ENCODE results near the gene TMA7B.

The TMA7B gene
- total RNA-seq: 10.4 to 10.5 reads per million in 2 donors

DNA sequence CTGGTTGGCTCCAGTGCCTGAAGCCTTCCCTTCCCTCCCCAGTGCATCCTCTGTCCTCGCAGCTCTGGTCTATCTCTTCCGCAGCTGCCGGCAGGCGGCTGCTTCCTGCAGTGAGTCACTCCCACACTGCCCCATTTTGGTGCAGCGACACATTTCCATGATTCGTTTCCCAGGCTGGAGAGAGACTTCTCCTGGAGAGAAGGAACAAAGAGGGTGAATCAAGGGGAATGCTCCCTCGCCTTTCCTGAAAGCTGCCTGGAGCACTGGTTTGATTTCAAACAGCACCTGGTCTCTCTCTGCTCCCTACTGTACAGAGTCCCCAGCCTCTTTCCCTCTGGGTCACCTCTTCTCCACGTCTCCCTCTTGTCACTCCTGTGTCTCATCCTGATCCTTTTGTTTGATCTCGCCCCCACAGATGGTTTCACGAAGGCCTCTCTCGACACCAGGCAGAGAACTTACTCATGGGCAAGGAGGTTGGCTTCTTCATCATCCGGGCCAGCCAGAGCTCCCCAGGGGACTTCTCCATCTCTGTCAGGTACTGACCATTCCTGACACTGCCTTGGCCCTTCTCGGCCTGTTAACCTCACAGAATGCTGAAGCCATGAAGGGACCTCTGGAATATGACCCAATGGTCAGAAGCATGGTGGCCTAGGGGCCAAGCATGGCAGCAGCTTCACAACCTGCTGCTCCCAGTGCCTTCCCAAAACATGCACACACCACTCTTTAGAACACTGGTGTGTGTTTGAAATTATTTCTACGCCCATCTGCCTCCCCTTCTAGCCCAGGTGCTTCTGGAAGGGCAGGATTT lies at the start of gene TMA7B:
TSS of gene TMA7B (plus strand) at position 758 of the 808 bp plus-strand sequence. CDS start 3,978 bp downstream, outside the sequence.
- DNase-seq: no peak

DNA sequence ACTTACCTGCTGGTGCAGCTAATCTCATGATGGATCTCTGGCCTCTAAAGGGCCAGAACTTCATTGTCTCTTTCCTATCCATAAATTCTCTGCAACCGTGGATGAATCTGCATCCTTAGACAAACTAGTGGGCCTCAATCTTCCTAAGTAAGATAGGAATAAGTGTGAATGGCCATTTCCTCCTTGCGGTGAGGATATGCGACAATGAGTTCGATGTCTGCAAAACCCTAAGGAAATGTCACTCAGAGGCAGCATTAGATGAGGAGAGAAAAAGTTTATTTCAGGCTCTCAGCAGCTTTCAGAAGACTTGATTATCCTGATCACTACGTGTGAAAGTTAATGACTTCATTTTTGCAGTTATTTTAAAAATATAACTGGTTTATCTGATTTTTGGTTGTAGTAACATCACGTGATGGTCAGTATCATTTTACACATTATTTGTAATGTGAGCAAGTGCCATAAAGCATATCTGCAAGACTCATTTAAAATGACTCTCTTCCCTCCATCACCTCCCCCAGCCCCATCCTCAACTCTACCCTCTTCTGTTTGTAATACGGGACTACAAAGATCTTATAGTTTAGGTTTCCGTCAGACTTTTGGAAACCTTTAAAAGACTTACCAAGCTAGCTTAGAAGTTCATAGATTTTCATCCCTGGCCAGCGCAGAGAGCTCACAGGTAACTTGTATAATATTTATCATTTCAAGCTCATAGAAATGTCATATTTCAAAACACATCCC lies 49.2 kb upstream of the TMA7B start:
- no peak for DNase-seq

DNA sequence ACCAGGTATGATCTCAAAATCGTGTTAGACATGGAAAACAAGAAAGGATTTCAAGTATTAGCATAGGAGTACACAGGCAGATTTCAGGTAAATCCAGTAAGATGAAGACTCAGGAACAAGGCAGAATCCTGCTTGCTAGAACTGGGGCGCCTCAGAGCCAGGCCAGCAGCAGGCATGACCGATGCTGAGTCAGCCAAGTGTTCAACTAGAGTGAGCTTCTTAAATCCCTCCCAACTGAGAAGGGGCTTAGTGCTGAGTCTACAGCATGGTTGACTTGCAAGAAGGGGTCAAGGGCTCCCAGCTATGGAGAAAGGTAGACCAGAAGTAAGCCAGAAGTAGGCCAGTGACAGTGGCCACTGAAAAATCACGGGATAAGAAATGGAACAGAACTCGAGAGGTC lies 46.9 kb upstream of the TMA7B start:
- no peak for DNase-seq

DNA sequence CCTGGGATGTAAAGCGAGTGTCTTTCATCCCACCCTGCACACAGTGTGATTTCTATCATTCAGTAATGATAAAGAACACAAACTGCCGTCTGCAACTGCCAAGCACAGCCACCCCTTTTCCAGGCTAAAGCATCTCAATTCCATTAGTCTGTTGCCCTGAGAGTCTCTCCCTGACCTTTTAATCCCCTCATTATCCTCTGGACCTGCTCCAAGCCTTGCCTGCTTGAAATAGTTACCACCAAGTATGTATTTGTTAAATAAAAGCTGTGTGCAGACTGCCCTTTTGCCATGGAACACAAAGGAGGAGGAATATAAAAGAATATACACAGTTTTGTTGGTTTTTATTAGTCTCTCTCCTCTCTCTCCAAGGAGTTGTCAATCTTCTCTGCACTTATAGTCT lies 46.3 kb upstream of the TMA7B start:
- DNase-seq: no peak

DNA sequence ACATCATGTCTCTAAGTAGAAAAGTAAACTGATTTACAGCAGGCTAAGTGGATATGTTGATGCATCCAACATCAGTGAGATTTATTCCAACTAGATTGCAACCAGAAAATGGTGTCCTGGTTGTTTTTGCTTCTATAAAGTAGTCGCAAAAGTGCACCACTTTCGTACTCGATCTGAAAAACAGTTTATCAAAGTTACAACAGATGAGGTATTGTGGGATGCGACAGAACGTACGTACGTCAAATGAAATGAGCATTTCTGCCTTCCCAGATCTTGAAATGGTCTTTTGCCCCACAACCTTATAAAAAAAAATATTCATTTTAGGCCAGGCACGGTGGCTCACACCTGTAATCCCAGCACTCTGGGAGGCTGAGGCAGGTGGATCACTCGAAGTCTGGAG lies 45.6 kb upstream of the TMA7B start:
- no peak for DNase-seq

DNA sequence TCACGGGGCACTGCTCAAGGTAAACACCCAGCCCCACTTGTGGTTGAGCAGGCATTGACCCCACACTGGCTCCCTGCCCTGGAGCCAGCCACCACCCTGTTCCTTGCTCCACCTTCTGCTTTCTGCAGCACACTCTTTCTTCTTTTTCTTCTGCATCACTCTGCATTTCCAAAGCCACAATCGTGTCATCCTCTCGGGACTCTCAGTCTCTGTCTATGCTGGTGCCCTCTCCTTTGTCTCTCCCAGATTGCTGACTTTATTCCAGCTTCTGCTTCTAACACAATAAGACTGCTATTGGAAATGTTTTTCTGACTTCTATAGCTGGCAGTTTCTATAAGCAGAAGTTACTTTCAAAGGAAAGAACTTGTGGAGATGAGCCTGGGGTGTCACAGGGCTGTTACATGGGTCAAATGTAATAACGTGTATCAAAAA lies 44.9 kb upstream of the TMA7B start:
- DNase-seq: no peak

DNA sequence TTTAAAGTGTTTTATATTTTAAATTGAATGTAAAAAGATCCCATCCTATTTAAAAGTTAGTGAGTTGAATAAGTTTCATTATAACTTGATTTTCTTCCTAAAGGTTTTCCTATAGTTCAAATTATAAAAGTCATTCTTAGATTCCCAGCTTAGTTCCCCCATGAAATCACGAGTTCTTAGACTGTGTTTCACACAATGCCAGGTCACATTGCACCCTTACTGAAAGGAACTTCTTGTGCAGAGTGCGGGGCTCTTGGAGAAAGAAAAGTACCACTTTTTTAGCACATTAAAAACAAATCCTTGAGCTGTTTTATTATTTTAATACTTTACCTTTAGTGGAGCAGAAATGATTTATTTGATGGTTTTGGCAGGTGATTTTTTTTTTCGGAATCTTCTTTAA lies 43.7 kb upstream of the TMA7B start:
- no peak for DNase-seq

DNA sequence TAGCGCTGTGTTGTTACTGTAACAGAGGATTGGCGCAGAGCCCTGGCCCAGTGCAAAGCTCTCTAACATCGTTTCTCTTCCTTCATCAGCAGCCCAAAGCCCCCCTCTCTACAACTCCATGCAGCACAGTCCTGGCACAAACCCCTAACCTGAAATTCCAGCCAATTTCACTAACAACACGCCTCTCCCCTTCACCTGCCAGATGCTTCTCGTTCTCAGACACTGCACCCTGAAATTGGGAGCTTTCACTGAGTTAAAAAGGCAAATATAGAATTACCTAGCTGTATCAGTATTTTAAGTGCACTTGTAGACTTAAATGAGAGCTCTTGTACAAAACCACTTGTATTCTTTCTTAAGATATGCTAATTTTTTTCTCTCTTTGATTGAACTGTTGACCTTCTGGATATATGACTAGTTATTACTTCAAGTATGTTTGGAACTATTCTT lies 43.0 kb upstream of the TMA7B start:
- DNase-seq: no peak

DNA sequence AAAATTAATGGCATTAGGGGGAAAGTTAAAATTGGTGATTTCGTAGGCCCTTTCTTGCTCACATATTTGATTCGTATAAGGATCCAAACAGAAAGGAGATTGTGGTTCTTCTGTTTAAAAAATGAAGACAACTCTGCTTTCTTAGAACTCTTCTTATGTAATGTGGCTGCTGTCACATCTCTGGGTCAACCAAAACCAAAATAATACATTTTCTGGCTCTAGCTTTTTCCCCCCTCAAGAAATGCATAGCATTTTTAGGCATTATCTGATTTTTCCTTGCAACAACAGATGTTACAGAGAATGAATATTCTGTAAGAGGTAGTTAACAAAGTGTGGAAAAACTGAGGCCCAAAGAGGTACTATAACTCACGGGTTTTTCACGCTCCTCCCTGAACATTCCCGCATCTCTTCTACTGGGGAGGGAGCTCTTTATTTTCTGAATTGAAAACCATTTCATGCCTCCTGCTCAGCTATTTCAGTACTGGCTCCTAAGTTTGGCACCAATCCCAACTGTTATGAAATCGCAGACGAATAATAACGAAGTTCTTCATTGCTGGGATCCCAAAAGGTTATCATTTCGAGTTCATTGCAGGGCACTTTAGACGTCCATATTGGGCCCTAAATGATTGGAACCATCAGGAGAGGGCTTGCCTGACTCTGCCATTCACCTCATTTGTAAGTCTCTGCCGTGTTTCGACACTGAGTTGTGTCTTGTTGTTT lies 42.3 kb upstream of the TMA7B start:
- no peak for DNase-seq

DNA sequence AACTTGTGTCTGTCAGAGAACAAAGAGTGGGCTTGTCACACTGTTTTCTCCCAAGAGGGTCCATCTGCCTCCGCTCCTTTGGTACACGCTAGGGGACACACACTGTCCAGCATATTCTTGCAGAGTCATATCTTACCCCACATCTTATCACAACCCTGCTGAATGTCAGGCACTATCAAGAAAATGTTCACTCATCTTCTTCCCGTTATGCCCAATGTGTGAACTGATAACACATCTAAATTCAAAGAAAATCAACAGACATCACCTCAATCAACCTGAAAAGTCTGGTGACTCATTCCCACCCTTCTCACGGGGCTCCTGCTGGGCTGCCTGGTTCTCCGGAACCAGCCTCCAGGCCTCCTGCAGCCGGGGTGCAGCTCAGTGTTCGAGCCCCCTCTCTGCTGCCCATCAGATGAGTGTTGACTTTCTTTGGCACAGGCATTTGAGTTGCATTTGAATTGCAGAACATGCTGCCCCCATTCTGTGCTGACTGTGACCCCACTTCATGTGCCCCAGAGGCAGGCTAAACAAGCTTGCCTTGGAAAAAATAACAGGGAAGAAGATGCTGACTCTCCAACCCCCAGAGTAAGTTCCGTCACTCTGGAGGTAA lies 40.0 kb upstream of the TMA7B start:
- DNase-seq: no peak

DNA sequence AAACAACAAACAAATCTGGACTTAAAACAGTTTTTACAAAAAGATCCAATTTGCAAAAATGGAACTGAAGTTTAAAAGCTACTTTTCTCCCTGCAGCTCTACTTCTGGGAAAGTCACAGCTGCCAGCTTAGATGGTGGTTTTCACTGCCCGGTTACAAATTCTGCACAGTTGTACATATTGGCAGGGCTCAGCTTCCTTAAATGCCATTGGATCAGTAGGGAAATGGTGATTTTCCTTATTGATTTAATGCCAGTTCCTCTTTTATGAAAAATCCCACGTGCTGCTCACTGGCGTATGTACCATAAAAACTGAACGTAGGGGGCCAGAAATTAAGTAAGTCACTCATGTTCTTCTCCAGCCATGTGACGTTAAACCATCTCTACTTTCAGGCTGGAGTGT lies 36.5 kb upstream of the TMA7B start:
- no peak for DNase-seq

DNA sequence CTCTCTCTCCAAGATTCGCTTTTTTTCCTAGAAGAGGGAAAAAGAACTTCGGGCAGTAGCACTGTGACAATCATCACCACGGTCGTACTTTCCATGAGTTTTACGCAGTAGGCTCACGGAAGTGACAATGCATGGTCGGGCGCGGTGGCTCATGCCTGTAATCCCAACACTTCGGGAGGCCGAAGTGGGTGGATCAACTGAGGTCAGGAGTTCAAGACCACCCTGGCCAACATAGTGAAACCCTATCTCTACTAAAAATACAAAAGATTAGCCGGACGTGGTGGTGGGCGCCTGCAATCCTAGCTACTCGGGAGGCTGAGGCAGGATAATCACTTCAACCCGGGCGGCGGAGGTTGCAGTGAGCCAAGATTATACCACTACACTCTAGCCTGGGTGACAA lies 35.9 kb upstream of the TMA7B start:
- DNase-seq: no peak

DNA sequence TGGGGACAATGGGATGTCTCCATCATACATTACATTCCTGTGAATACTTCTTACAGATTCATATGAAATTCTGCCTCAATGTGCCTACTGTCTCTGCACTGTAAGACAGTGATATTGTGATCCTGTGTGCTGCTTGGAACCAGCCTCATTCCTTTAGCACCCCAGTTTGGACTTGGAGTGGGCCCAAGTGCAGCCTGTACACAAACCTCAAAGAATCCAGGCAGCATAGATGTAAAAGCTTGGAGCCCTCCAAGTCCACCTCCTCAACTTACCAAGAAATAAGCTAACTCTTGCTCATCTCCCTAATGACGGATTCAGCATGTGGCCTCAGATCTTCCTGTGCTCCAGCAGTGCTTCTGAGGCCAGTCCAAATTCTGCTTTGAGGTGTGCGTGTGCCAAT lies 34.9 kb upstream of the TMA7B start:
- DNase-seq: no peak

DNA sequence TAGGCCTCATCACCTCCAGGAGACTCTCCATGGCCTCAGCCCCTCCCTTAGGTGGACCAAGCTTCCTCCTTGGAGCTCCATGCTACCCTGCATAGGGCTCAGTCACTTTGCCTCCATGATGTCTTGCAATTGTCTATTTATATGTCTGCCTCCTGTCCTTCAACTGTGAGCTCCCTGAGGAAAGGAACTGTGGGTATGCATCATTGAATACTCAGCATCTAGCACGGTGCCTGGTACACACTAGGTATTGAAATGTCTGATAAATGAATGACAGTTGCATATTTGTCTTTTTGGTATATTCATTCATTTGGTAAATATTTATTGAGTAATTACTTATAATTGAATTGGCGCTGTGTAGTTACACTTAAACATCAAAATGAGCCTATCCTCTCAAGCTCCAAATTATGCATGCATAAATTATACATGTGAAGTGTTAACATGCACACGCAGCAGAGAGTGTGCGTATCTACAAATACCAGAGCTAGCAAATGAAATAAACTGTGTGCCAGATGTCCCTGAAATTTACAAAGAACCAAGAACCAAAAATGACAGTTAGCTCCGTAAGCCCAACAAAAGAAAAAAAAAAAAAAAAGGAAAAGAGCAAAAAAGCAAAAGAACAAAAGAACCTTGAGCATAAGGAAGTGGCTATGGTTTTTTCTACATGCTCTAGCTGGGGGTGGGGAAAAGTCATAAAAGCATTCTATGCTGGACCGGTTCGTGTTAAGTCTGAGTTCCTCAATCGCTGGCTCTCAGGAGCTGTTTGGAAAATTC lies 34.1 kb upstream of the TMA7B start:
- no peak for DNase-seq

DNA sequence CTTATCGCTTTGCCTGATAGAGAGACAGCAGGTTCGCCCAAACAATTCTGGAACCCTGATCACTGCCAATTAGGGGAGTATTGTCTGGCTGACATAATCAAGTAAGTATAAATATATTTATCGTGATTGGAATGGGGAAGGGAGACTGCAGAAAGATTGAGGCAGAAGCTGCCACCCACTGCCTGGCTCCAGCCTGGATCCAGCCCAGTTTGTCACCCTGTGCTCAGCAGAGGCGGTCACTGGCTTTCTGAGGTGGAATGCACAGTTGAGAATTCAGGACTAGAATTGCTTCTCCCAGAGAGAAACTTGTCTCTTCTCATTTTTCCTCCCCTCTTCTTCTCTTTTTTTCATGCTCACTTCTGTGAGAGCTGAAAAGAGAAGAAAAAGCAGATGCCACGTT lies 33.4 kb upstream of the TMA7B start:
- no peak for DNase-seq

DNA sequence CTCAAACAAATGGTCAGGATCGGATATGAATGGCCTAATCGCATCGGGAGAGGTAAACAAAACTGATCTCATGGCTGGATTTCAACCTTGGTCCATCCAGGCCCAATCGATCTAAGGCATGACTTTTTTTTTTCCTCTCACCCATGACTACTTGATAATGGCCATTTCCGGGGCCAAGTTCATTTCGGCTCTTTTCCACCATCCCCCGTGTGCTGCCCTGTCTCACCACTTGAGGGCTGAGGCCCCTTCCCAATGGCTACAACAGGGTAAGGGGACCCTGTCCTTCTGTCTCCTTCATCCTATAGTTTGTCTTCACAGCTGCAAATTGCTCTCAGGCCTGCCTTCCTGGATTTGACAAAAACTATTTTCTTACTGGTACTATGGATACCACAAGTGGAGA lies 32.7 kb upstream of the TMA7B start:
- DNase-seq: no peak

DNA sequence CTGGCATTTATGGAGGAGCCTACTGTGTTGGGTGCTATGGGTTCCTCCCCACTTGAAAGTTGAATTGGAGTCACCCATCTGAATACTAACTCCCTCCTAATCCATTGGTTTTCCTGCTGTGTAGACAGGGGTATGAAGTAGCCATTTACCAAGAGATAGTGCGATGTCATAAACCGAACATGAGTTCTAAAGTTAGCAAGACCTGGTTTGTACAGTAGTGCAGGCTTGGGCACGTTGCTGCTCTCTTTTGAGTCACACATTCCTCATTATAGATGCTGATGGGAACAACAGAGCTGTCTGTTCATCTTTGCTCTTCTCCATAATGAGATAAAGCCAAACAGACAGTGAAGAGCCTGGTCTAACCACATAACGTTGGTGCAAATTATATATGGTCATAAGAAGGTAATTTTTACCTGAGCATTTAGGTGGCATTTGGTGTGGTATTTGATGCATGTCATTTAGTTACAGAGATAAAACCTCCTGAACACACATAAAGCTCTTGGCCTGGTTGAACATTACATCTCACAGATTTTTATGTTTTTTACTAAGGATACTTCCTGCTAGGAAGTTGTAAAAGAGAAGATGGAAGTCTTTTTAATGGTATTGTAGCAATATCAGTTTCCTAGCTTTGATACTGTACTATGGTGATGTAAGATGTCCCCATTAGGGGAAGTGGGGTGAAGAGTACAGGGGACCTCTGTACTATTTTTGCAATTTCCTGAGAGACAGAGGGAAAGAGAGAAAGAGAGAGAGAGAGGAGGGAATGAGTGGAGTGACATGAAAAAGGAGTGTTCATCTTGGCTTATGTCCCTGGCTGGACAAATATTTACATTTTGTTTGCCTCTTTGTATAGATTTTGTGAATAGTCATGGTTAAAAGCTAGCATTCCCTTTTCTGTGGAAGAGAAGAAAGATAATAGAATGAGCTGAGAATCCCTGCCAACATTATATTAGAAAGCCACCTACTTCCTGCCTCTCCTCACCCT lies 31.4 kb upstream of the TMA7B start:
- no peak for DNase-seq

DNA sequence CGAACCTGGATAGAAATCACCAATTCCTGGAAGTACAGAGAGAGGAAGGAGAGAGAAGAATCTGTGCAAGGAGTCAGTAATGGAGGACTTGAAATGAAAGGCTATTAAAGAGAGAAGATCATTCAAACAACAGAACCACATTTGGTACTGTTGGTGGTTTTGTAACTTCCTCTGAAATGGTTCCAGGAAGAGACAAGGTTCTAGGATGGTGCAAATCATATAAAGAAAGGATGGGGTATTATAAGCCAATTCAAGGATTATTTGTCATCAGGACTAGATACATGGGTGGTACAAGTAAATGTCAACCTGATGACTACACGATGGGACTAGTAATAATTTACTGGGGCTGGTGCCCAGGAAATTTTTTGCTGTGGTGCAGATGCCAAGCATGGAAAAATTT lies 28.9 kb upstream of the TMA7B start:
- DNase-seq: no peak

DNA sequence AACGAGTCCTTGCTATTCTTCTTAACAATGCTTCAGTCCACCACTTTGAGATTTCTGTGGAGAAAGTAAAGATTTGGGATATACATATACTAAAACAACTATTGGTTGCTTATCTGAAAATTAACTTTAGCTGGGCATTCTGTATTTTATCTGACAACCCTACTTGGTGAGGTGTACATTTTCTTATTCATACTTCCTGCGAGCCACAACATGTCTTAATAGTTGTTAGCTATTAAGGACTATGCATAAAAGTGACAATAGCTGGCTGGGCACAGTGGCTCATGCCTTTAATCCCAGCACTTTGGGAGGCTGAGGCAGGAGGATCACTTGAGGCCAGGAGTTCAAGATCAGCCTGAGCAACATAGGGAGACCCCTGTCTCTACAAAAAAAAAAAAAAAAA lies 28.0 kb upstream of the TMA7B start:
- no peak for DNase-seq

DNA sequence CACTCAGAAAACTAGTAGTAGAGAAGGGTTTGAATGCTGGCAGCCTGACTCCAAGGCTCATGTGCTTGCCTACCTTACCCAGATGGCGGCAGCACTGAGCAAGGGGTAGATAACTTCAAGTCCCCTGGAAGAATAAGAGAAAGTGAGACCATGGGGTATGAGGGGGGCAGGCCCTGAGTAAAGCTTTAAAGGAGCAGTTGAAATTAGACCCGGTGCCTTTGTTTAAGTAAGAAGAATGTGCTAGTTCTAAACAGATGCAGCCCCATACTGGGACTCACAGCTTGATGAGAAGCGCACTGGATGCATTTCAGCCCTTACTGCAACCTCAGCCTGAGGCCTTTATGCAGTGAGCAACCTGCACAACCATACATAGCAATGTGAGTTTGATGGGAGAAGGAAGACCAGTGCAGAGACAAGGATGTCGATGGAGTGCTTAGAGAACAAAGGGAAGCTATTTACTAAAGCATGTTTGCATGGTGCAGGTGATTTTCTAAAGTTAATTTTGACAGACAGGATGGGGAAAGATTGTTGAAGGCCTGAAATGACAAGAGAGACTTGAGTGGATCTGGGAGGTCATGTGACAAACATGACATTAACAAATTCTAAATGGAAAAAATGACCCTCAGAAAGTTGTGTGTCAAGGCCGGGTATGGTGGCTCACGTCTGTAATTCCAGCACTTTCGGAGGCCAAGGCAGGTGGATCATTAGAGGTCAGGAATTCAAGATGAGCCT lies 27.1 kb upstream of the TMA7B start:
- no peak for DNase-seq

All from activated gamma-delta T cell (primary cell).